ENCODE data around the gene CUL7. TPM values are rescaled to one million over a fixed set of nuclear protein-coding genes. Genes with fewer than 3 reads are reported as not detected.
A peak's percentile ranks its signal among the peaks of the same experiment; 100 is the strongest.
"Not testable (repeated sequence)": the region's sequence is repeated elsewhere in the genome, so short reads cannot be mapped to it uniquely, and the experiment has no call there.

The CUL7 gene
- total RNA-seq, 1 donor from 2014 or later: 20.9 TPM

- intact Hi-C loops (cut with DNase I): loop anchor here (5.0 kb wide), 1 partner anchor 234 kb away; no protein-coding TSS in a partner anchor
- ATAC-seq (peak; percentile 91), DNase-seq (ENCODE audit: low spot score) (peak; percentile 87)
Observed at GRCh38 chr6:43021270-43022047, 32.2 kb downstream of the CUL7 start, which contains the start of gene RRP36. RRP36 (plus strand) TSS chr6:43021623; CDS start chr6:43021655, 32 bp downstream.

GRCh38 chr6:43020847-43021246 lies 32.8 kb downstream of the CUL7 start:
- intact Hi-C loops (cut with DNase I): loop anchor here (5.0 kb wide), 1 partner anchor 234 kb away; no protein-coding TSS in a partner anchor
- DNase-seq (ENCODE audit: low spot score): no peak
- peak; percentile 40 for ATAC-seq

- ATAC-seq: no peak
- no peak for DNase-seq (ENCODE audit: low spot score)
- intact Hi-C loops (cut with DNase I): loop anchor here (5.0 kb wide), 1 partner anchor 233 kb away; no protein-coding TSS in a partner anchor
Observed at GRCh38 chr6:43020052-43020705, 33.5 kb downstream of the CUL7 start.

- no peak for ATAC-seq
- no peak for DNase-seq (ENCODE audit: low spot score)
- intact Hi-C loops (cut with DNase I): no loop called here
Observed at GRCh38 chr6:43019152-43019551, 34.5 kb downstream of the CUL7 start.

GRCh38 chr6:43016943-43017334 lies 36.7 kb downstream of the CUL7 start:
- no peak for ATAC-seq
- intact Hi-C loops (cut with DNase I): no loop called here
- DNase-seq (ENCODE audit: low spot score): no peak

- no peak for ATAC-seq
- DNase-seq (ENCODE audit: low spot score): no peak
- intact Hi-C loops (cut with DNase I): no loop called here
Observed at GRCh38 chr6:43016176-43016942, 37.3 kb downstream of the CUL7 start.

GRCh38 chr6:43014434-43014909 lies 39.2 kb downstream of the CUL7 start:
- intact Hi-C loops (cut with DNase I): no loop called here
- no peak for DNase-seq (ENCODE audit: low spot score)
- no peak for ATAC-seq

- DNase-seq (ENCODE audit: low spot score): peak; percentile 99
- intact Hi-C loops (cut with DNase I): no loop called here
- peak; percentile 98 for ATAC-seq
Observed at GRCh38 chr6:43013843-43014433, 39.7 kb downstream of the CUL7 start, which contains the start of the genes KLHDC3 and MEA1. KLHDC3 (plus strand) TSS chr6:43014249; CDS start chr6:43017193, 2,944 bp downstream. MEA1 (minus strand) TSS chr6:43013946; CDS start chr6:43013813, 133 bp downstream.

- intact Hi-C loops (cut with DNase I): no loop called here
- no peak for DNase-seq (ENCODE audit: low spot score)
- ATAC-seq: peak; percentile 1
Observed at GRCh38 chr6:43013097-43013842, 40.4 kb downstream of the CUL7 start.

- DNase-seq (ENCODE audit: low spot score): no peak
- no peak for ATAC-seq
- intact Hi-C loops (cut with DNase I): no loop called here
Observed at GRCh38 chr6:43012364-43012763, 41.3 kb downstream of the CUL7 start.

GRCh38 chr6:43011207-43011606 lies 42.4 kb downstream of the CUL7 start:
- DNase-seq (ENCODE audit: low spot score) (no peak), ATAC-seq (no peak)
- intact Hi-C loops (cut with DNase I): no loop called here

- intact Hi-C loops (cut with DNase I): no loop called here
- no peak for ATAC-seq
- no peak for DNase-seq (ENCODE audit: low spot score)
Observed at GRCh38 chr6:43009124-43009523, 44.5 kb downstream of the CUL7 start.

- DNase-seq (ENCODE audit: low spot score) (no peak), ATAC-seq (no peak)
- intact Hi-C loops (cut with DNase I): no loop called here
Observed at GRCh38 chr6:43007126-43007525, 46.5 kb downstream of the CUL7 start.

GRCh38 chr6:43006251-43006650 lies 47.4 kb downstream of the CUL7 start:
- ATAC-seq (no peak), DNase-seq (ENCODE audit: low spot score) (no peak)
- intact Hi-C loops (cut with DNase I): no loop called here

- ATAC-seq: no peak
- no peak for DNase-seq (ENCODE audit: low spot score)
- intact Hi-C loops (cut with DNase I): no loop called here
Observed at GRCh38 chr6:43005844-43006243, 47.8 kb downstream of the CUL7 start.

- intact Hi-C loops (cut with DNase I): no loop called here
- ATAC-seq (no peak), DNase-seq (ENCODE audit: low spot score) (no peak)
Observed at GRCh38 chr6:43001843-43002242, 51.8 kb downstream of the CUL7 start.

GRCh38 chr6:42998205-42998604 lies 55.4 kb downstream of the CUL7 start:
- intact Hi-C loops (cut with DNase I); ATAC-seq; DNase-seq (ENCODE audit: low spot score): not testable (repeated sequence)

- DNase-seq (ENCODE audit: low spot score): no peak
- intact Hi-C loops (cut with DNase I): no loop called here
- no peak for ATAC-seq
Observed at GRCh38 chr6:42996513-42996912, 57.1 kb downstream of the CUL7 start.

Data from sciatic nerve (tissue), 2 donors.